Measurements from ENCODE around the gene TBC1D9B.

The TBC1D9B gene

GRCh38 chr5:179906294-179906794 lies 1.4 kb downstream of the TBC1D9B start:
- Histone ChIP-seq H3K9me3 (ENCODE audit: control insufficient read depth, low read length) (no peaks in the 10 kb centered on the region), H3K4me1 (ENCODE audit: control insufficient read depth, insufficient read depth, low read length) (peaks cover 12% of the 10 kb centered on the region), H3K36me3 (ENCODE audit: control insufficient read depth, insufficient read depth, low read length, severe bottlenecking) (peaks cover 28% of the 10 kb centered on the region), H3K9ac (ENCODE audit: low read length) (peak overlapping the region; percentile 89), H3K27me3 (replicated peaks; ENCODE audit: control insufficient read depth, insufficient read depth, low read length) (no peaks in the 10 kb centered on the region), H3K4me3 (ENCODE audit: low read length) (peak overlapping the region; percentile 92)
- DNase-seq (ENCODE audit: low read depth): no peak

- peaks cover 32% of the 10 kb centered on the region for H3K36me3 ChIP-seq (ENCODE audit: control insufficient read depth, insufficient read depth, low read length, severe bottlenecking)
- H3K4me3 ChIP-seq (ENCODE audit: low read length): no peak overlapping the region
- no peaks in the 10 kb centered on the region for H3K27me3 ChIP-seq (replicated peaks; ENCODE audit: control insufficient read depth, insufficient read depth, low read length)
- no peak overlapping the region for H3K9ac ChIP-seq (ENCODE audit: low read length)
- no peaks in the 10 kb centered on the region for H3K9me3 ChIP-seq (ENCODE audit: control insufficient read depth, low read length)
- H3K4me1 ChIP-seq (ENCODE audit: control insufficient read depth, insufficient read depth, low read length): peaks cover 12% of the 10 kb centered on the region
- DNase-seq (ENCODE audit: low read depth): no peak
These were observed 2.5 kb downstream of the TBC1D9B start for GRCh38 chr5:179905161-179905560.

- DNase-seq (ENCODE audit: low read depth): no peak
- no peaks in the 10 kb centered on the region for H3K27me3 ChIP-seq (replicated peaks; ENCODE audit: control insufficient read depth, insufficient read depth, low read length)
- no peaks in the 10 kb centered on the region for H3K9me3 ChIP-seq (ENCODE audit: control insufficient read depth, low read length)
- H3K9ac ChIP-seq (ENCODE audit: low read length): no peak overlapping the region
- H3K4me3 ChIP-seq (ENCODE audit: low read length): no peak overlapping the region
- H3K4me1 ChIP-seq (ENCODE audit: control insufficient read depth, insufficient read depth, low read length): peaks cover 12% of the 10 kb centered on the region
- peaks cover 36% of the 10 kb centered on the region for H3K36me3 ChIP-seq (ENCODE audit: control insufficient read depth, insufficient read depth, low read length, severe bottlenecking)
These were observed 3.1 kb downstream of the TBC1D9B start for GRCh38 chr5:179904463-179905160.

- Histone ChIP-seq H3K27me3 (replicated peaks; ENCODE audit: control insufficient read depth, insufficient read depth, low read length) (no peaks in the 10 kb centered on the region), H3K4me3 (ENCODE audit: low read length) (no peak overlapping the region), H3K9me3 (ENCODE audit: control insufficient read depth, low read length) (no peaks in the 10 kb centered on the region), H3K9ac (ENCODE audit: low read length) (no peak overlapping the region), H3K36me3 (ENCODE audit: control insufficient read depth, insufficient read depth, low read length, severe bottlenecking) (peaks cover 51% of the 10 kb centered on the region), H3K4me1 (ENCODE audit: control insufficient read depth, insufficient read depth, low read length) (peaks cover 9% of the 10 kb centered on the region)
- no peak for DNase-seq (ENCODE audit: low read depth)
These were observed 4.9 kb downstream of the TBC1D9B start for GRCh38 chr5:179902763-179903158.

GRCh38 chr5:179901915-179902762 lies 5.6 kb downstream of the TBC1D9B start:
- Histone ChIP-seq H3K4me1 (ENCODE audit: control insufficient read depth, insufficient read depth, low read length) (peaks cover 9% of the 10 kb centered on the region), H3K4me3 (ENCODE audit: low read length) (no peak overlapping the region), H3K36me3 (ENCODE audit: control insufficient read depth, insufficient read depth, low read length, severe bottlenecking) (peaks cover 58% of the 10 kb centered on the region), H3K9me3 (ENCODE audit: control insufficient read depth, low read length) (no peaks in the 10 kb centered on the region), H3K27me3 (replicated peaks; ENCODE audit: control insufficient read depth, insufficient read depth, low read length) (no peaks in the 10 kb centered on the region), H3K9ac (ENCODE audit: low read length) (no peak overlapping the region)
- no peak for DNase-seq (ENCODE audit: low read depth)

- Histone ChIP-seq H3K27me3 (replicated peaks; ENCODE audit: control insufficient read depth, insufficient read depth, low read length) (no peaks in the 10 kb centered on the region), H3K9ac (ENCODE audit: low read length) (no peak overlapping the region), H3K4me1 (ENCODE audit: control insufficient read depth, insufficient read depth, low read length) (peaks cover 4% of the 10 kb centered on the region), H3K36me3 (ENCODE audit: control insufficient read depth, insufficient read depth, low read length, severe bottlenecking) (peaks cover 60% of the 10 kb centered on the region), H3K9me3 (ENCODE audit: control insufficient read depth, low read length) (no peaks in the 10 kb centered on the region), H3K4me3 (ENCODE audit: low read length) (no peak overlapping the region)
- DNase-seq (ENCODE audit: low read depth): no peak
These were observed 6.2 kb downstream of the TBC1D9B start for GRCh38 chr5:179901462-179901861.

GRCh38 chr5:179900711-179901110 lies 7.0 kb downstream of the TBC1D9B start:
- Histone ChIP-seq H3K36me3 (ENCODE audit: control insufficient read depth, insufficient read depth, low read length, severe bottlenecking) (peaks cover 67% of the 10 kb centered on the region), H3K9me3 (ENCODE audit: control insufficient read depth, low read length) (no peaks in the 10 kb centered on the region), H3K4me3 (ENCODE audit: low read length) (no peak overlapping the region), H3K4me1 (ENCODE audit: control insufficient read depth, insufficient read depth, low read length) (no peaks in the 10 kb centered on the region), H3K27me3 (replicated peaks; ENCODE audit: control insufficient read depth, insufficient read depth, low read length) (no peaks in the 10 kb centered on the region), H3K9ac (ENCODE audit: low read length) (no peak overlapping the region)
- no peak for DNase-seq (ENCODE audit: low read depth)

GRCh38 chr5:179900206-179900605 lies 7.5 kb downstream of the TBC1D9B start:
- DNase-seq (ENCODE audit: low read depth): no peak
- Histone ChIP-seq H3K27me3 (replicated peaks; ENCODE audit: control insufficient read depth, insufficient read depth, low read length) (no peaks in the 10 kb centered on the region), H3K36me3 (ENCODE audit: control insufficient read depth, insufficient read depth, low read length, severe bottlenecking) (peaks cover 72% of the 10 kb centered on the region), H3K4me1 (ENCODE audit: control insufficient read depth, insufficient read depth, low read length) (no peaks in the 10 kb centered on the region), H3K9me3 (ENCODE audit: control insufficient read depth, low read length) (no peaks in the 10 kb centered on the region), H3K9ac (ENCODE audit: low read length) (no peak overlapping the region), H3K4me3 (ENCODE audit: low read length) (no peak overlapping the region)

- H3K9me3 ChIP-seq (ENCODE audit: control insufficient read depth, low read length): no peaks in the 10 kb centered on the region
- no peaks in the 10 kb centered on the region for H3K27me3 ChIP-seq (replicated peaks; ENCODE audit: control insufficient read depth, insufficient read depth, low read length)
- DNase-seq (ENCODE audit: low read depth): no peak
- H3K4me1 ChIP-seq (ENCODE audit: control insufficient read depth, insufficient read depth, low read length): no peaks in the 10 kb centered on the region
- no peak overlapping the region for H3K4me3 ChIP-seq (ENCODE audit: low read length)
- H3K36me3 ChIP-seq (ENCODE audit: control insufficient read depth, insufficient read depth, low read length, severe bottlenecking): peaks cover 82% of the 10 kb centered on the region
- H3K9ac ChIP-seq (ENCODE audit: low read length): no peak overlapping the region
These were observed 11.8 kb downstream of the TBC1D9B start for GRCh38 chr5:179895861-179896260.

- Histone ChIP-seq H3K9ac (ENCODE audit: low read length) (no peak overlapping the region), H3K9me3 (ENCODE audit: control insufficient read depth, low read length) (no peaks in the 10 kb centered on the region), H3K4me1 (ENCODE audit: control insufficient read depth, insufficient read depth, low read length) (no peaks in the 10 kb centered on the region), H3K27me3 (replicated peaks; ENCODE audit: control insufficient read depth, insufficient read depth, low read length) (no peaks in the 10 kb centered on the region), H3K36me3 (ENCODE audit: control insufficient read depth, insufficient read depth, low read length, severe bottlenecking) (peaks cover 90% of the 10 kb centered on the region), H3K4me3 (ENCODE audit: low read length) (no peak overlapping the region)
- DNase-seq (ENCODE audit: low read depth): no peak
These were observed 13.5 kb downstream of the TBC1D9B start for GRCh38 chr5:179893958-179894895.
